Measurements from ENCODE around the gene NUTF2.
"Not testable (repeated sequence)": the region's sequence is repeated elsewhere in the genome, so short reads cannot be mapped to it uniquely, and the experiment has no call there.

NUTF2 gene

DNA sequence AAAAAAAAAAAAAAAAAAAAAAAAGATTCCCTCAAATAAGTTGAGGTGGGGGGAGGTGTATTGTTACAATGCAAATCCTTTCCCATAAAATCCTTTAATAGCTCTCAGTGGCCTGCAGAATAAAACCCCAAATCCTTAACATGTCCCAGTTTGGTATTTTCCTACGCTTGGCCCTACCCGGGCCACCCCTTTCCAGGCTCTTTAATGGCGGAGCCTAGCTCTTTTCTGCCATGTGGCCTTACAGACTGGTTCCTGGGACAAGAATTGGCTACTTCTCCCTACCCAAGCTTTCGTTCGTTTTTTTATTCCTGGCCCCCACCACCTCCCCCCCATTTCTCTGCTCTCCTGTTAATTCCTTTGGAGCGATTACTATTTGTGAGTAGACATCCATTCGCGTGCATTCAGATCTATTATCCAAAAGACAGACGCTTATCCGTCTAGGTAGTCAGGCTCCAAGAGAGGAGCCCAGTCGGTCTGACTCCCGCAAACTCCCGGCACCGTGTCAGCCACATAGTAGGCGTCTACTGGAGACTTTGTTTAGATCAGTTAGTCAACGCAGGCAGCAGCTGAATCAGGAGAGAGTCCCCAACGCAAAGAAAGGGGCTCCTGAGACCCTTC lies 5.4 kb upstream of the NUTF2 start:
- DNase-seq: no peak

DNA sequence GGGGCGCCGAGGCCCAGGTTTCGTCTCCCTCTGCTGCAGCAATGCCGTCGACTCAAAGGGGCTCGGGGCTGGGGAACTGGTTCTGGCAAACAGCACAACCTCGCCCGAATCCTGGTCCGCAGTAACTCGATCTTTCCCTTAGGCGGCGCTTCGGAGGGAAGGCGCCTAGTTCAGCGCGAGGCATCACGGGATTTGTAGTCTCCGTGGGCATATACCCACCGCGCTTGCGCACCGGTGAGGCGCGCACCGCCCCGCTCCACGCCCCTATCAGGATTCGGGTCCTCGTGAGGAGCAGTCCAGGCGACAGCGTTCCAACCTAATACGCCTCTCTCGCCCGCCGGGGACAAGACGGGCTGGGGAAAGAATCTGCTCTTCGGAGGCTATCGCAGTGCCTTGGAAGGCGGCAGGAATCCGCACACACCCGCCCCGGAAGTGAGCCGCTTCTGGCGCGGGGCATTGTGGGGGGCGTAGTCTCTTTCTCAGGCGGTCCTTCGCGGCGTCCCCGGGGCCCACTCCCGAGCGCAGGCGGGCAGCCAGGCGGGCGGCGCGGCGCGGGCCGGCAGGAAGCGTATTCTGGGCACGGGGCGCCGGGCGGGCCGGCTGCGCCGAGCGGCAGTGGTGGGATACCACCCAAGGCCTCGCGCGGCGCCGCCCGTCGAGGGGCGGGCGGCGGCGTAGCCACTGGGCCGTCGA lies 4.8 kb upstream of the NUTF2 start, which contains the start of gene THAP11:
THAP11 (plus strand) TSS at position 505 of the 693 bp plus-strand sequence. CDS start 235 bp downstream, outside the sequence.
- peak; percentile 72 for DNase-seq

DNA sequence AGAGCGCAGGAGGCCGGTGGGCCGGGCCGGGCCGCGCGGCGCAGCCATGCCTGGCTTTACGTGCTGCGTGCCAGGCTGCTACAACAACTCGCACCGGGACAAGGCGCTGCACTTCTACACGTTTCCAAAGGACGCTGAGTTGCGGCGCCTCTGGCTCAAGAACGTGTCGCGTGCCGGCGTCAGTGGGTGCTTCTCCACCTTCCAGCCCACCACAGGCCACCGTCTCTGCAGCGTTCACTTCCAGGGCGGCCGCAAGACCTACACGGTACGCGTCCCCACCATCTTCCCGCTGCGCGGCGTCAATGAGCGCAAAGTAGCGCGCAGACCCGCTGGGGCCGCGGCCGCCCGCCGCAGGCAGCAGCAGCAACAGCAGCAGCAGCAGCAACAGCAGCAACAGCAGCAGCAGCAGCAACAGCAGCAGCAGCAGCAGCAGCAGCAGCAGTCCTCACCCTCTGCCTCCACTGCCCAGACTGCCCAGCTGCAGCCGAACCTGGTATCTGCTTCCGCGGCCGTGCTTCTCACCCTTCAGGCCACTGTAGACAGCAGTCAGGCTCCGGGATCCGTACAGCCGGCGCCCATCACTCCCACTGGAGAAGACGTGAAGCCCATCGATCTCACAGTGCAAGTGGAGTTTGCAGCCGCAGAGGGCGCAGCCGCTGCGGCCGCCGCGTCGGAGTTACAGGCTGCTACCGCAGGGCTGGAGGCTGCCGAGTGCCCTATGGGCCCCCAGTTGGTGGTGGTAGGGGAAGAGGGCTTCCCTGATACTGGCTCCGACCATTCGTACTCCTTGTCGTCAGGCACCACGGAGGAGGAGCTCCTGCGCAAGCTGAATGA lies 4.0 kb upstream of the NUTF2 start:
- DNase-seq: peak; percentile 21

DNA sequence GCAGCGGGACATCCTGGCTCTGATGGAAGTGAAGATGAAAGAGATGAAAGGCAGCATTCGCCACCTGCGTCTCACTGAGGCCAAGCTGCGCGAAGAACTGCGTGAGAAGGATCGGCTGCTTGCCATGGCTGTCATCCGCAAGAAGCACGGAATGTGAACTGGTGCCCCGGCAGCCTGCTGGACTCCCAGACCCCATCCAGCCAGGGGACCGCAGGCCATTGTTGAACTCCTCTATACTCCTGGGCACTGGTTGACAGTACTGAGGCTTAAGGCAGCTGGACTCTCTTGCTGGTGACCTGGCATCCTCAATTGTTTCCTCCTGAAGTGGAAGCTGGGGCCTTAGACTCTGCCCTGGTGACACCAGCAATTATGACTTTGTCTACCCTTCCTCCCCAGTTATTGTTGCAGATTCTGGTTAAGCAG lies 3.4 kb upstream of the NUTF2 start:
- no peak for DNase-seq

DNA sequence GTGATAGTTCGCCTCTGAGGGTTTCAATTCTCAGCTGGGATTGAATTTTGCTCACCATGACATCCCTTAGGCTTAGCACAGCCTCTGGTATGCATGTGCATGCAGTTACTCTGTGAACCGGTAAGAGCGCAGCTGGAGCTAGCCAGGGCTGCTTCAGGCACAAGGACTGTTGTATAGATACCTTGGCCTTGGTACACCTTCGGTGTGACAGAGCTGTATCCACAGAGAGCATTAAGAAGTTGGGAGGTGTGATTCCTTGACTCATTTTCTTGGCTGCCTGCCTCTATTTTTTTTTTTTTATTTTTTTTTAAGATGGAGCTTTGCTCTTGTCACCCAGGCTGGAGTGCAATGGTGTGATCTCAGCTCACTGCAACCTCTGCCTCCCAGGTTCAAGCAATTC lies 2.2 kb upstream of the NUTF2 start:
- DNase-seq: no peak

DNA sequence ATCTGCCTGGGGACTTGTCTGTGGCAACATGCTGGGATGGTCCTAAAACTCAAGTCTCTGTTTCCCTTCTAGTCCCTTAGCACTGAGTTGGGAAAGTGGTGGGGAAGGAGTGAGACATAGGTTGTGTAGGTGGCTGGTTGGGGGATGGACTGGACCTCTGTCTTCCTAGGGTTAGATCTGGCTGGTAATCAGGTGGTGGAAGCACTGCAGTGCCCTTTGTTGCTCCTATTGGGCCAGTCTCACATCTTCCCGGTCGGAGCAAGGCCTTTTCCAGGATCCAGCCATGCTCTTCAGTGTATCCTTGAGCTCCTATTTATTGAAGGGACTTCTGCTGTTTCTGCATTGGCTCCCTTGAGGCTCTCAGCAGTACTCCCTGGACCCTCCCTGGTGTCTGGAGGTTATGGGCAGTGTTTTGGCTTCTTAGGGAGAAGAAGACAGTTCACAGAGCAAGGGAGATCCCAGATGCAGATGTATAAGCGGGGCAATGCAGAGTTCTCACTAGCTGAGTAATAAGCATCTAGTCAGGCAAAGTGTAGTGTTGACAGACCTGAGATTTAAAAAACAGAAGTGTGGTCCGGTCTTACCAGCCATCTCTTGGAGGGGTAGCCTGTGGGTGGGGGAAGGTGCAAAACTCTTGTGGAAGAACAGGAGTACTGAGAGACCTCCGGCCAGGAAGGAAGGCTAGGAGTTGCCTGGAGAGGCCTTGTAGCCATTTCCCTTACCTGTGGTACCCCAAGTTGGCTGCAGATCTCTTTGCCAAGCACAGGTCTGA lies 1.3 kb upstream of the NUTF2 start:
- no peak for DNase-seq

DNA sequence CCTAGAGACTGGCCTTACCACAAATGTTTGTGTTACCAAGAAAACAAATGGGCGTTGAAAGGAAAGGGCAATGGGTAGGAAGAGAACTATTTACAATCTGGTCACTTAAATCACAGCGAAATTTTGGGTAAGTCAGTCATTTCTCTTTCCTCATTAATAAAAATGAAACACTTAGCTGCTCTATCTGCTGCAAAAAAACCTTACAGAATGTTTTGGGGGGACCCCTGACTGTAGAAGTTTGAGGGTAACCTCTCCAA lies 742 bp upstream of the NUTF2 start:
- DNase-seq: no peak

DNA sequence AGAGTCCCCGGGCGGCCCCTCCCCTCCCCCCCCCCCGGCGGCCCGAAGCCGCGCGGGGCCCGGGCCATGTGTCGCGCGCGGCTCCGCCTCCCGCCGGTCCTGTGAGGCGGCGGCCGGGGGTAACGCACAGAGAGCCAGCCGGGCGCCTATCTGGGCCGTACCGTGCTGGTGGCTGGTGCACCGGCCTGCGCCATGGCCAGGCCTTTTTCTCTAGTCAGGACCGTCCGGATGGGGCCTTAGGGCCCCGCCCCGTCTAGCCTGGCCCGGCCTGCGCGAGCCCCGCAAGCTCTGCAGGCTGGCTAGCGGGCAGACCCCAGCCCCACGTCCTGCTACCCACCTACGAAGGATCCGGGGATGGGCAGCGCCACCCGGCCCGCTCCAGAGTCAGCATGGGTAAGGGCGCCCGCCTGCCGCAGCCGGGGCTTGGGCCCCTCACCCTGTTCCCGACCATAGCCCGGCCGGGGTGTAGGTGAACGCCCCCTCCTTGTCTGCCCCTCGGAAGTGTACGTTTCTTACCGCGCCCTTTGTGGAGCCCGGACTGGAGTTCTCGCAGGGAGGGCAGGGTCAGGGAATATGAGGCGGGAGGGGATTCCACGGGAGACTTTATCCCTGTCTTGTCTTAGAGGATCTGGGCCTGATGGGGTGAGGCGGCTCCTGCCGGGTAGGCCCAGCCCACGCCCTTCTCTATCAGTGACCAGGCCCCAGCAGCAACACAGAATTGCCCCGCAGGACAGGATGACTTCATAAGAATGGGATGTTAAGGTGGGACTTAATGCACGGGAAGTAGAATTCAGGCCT lies 530 bp downstream of the NUTF2 start, which contains the start of gene CENPT:
CENPT (minus strand) TSS at position 630 of the 798 bp plus-strand sequence. CDS start 13,834 bp downstream, outside the sequence.
- DNase-seq: no peak

DNA sequence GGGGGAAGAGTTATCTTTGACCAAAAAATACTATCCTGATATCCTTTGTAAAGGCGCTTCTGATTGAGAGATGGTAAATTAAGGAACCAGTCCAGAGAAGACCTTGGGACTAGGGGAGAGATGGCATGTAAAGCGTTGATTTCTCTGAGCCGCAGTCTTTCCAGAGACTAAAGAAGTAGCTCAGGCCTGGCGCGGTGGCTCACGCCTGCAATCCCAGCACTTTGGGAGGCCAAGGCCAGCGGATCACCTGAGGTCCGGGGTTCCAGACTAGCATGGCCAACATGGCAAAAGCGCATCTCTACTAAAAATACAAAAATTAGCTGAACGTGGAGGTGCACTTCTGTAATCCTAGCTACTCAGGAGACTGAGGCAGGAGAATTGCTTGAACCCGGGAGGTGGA lies 1.4 kb downstream of the NUTF2 start:
- DNase-seq: no peak

DNA sequence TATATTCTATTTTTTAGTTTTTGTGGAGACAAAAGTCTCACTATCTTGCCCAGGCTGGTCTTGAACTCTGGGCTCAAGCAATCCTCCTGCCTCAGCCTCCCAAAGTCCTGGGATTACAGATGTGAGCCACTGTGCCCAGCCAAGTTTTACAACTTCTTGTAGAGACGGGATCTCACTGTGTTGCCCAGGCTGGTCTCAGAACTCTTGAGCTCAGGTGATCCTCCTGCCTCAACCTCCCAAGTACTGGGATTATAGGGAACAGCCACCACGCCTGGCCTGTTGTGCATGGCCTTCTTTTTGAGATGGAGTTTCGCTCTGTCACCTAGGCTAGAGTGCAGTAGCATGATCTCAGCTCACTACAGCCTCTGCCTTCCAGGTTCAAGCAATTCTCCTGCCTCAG lies 6.9 kb downstream of the NUTF2 start:
- DNase-seq: no peak

DNA sequence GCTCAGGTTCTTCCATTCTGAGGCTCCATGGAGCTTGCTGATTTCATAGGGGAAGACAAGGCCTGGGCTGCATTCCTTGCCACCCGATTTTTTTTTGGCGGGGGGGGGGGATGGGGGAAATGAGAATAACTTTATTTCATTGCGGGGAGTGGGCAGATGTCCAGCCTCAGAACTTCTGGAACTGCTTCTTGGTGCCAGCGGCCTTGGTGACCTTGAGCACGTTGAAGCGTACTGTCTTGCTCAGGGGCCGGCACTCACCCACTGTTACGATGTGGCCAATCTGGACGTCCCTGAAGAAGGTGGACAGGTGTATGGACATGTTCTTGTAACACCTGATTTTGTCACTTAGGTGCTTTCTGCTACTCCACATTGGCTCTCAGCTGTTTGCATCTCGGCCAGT lies 9.1 kb downstream of the NUTF2 start:
- no peak for DNase-seq

DNA sequence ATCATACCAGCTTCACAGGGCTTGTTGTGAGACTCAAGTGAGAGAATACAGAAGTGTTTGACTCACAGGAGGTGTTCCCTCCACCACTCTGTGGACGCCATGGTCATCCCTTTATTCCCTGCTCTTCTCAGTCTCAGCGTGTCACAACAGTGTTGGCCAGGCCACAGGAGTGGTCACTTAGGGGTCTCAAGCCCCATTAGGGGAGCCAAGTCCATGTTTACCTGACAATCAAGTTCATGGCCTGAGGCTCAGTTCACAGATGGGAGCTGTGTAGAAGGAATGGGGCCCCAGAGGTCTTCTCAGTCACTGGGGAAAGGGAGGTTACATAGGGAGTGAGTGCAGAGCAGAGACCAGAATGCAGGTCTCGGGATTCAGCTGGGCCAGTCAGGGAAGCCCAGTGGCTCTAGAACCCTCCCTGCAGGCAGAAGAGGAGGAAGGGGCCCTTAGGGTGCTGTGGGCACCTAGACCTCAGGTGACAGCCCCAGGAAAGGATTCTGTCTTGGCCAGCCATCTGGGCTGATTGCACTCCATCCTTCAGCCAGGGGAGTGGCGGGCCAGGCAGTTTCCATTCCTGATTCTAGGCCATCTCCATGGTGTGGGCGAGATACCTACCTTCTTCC lies 10.3 kb downstream of the NUTF2 start:
- DNase-seq: no peak

DNA sequence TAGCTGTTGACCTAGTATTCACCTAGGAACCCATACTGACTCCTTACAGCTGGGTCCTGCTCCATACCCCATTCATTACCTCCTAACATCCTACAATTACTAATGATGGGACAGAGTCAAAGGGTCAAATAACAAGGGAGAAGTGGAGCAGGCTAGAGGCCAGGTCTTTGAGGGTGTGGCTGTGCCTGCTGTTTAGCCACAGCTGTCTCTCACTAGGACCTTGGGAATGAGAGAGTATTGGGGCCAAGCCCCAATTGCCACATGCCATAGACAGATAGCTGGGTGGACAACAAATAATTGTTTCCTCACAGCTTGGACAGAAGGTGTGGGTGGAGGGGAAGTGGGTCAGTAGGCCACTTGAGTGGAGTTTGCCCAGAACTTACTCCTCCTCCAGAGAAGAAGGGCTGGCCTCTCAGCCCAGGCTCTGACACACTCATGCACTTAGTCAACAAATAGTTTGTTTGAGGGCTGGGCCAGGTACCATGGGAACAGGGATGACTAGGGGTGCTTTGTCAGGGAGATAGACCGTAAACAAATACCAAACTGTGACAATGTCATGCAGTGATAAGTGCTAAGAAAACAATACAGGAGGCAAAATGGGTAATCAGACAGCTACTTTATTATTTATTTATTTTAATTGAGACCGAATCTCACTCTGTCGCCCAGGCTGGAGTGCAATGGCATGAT lies 11.0 kb downstream of the NUTF2 start:
- DNase-seq: peak; percentile 34

DNA sequence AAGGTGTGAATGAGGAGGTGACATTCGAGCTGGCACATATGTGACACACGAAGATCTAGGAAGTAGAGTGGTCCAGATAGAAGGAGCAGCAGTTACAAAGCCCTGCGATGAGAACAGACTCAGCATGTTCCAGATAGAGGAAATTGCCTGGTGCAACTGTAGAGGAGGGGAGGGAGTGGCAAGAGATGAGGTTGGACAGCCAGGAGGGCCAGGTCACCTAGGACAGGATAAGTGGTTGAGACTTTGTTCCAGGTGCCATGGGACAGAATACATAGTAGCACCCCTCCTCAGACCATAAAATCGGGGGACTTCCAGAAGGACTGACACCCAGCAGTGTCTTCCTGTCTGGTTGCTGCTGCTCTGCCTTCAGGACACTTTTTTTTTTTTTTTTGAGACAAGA lies 11.8 kb downstream of the NUTF2 start:
- no peak for DNase-seq

DNA sequence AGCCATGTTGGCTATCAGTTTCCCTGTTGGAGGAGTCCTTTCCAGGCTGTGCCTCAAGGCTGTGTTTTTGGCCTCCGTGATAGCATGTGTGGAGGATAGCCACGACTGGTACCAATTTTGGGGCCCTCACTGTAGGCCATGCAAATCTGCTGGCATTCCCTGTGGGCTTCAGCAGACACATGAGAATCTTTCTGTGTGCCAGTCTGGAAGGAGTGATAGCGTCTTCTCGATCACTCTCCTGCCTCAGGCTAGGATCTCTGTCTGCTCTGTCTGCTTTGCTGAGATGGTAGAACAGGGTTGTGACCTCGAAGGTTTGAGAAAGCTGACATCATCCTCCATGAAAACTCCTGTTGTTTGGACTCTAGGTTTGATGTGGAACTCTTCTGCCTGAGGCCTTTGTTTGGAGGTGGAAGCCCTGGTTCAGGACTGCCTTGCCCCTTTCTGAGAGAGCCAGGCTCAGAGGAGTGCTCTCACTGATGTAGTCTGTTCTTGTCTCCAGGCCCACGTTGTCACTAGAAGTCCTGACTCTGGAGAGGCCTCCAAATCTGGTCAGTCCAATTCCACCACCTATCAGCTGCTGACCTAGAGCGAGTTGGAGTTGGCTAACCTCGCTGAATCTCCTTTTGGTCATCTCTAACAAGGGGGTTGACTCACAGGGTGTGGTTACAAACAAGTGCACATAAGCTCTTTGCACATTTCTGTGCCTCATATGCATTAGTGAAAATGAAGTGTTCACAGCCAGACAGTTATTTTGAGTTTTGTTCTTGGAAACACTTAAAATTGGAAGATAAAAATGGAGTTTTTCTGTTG lies 14.1 kb downstream of the NUTF2 start:
- DNase-seq: no peak

DNA sequence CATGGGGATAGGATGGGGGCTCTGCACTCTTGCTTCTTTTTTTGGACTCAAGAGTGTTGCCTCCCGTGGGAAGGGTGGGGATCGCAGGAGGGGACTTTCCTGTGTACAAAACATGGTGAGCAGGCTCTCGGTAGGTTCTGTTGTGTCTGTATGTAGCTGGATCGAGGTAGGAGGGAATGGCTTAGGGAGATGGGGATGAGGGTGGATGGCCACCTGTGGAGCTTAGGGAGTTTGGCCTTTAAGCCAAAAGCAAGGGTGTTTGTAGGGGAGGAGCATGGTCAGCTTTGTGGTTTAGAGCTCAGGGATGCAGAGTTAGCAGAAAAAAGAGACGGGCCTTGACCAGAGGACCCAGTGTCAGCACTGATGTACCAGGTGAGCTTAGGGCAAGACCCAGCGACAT lies 15.1 kb downstream of the NUTF2 start:
- no peak for DNase-seq

DNA sequence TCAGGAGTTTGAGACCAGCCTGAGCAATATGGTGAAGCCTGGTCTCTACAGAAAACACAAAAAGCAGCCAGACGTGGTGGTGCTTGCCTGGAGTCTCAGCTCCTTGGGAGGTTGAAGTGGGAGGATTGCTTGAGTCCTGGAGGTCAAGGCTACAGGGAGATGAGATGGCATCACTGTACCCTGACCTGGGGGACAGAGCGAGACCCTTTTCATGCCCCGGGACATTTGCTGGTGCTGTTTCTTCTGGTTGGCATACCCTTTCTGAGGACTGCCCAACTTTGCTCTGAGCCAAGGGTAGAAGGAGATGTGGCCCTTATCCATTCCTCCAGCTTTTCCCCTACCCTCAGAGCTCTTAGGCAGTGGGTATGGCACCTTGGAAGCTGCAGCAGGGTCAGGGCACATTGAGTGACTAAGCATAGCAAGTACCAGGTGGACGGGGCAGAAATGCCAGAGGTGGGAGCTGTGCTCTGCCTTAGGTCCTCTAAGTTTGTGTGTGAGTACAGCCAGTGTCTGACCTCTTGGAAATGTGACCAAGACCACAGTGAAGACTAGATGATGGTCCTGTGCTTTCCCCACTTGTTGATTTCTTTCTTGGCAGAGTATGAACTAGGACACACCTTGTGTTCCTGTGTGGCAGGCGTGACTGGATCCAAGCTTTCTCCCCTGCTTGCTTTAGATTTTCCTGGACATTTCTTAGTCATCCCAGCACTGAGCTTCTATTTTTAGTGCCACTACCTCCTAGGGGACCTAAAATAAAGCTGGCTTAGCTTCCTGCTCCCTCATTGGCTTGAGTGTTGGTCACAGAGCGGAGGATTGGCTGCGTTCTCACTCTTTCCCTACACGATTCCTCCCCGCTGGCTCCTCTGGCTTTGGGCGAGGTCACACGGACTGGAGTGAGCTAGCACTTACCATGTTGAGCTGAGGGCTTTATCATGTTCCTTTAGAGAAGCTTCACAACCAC lies 16.2 kb downstream of the NUTF2 start:
- no peak for DNase-seq

DNA sequence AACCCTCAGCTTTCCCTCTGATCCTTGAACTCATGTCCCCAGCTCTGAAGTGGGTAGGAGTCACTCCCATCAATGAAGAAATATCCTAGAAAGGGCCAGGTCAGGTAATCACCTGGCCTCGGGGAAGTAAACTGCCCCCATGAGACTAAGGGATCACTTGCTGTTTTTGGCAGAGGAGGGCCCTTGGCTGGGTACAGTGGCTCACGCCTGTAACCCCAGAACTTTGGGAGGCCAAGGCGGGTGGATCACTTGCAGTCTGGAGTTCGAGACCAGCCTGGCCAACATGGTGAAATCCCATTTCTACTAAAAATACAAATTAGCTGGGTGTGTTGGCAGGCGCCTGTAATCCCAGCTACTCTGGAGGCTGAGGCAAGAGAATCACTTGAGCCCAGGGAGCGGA lies 17.3 kb downstream of the NUTF2 start:
- not testable (repeated sequence) for DNase-seq

DNA sequence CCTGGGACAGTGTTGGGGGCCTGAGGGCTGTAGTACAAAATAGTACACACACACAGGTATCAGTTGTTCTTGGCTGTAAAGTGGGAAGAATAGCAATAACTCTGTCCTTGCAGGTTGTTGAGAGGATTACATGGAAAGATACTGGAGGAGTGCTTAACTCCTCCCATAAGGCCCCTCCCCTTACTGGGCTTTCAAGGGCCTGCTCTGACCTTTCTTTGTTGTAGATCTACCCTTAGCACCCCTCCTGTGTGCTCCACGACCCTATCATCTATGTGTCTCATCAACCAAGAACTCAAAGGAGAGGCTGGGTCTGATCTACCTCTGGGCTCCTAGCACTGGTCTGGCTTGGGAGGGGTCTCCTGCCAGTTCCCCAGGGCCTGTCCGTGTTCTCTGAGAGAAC lies 17.9 kb downstream of the NUTF2 start:
- no peak for DNase-seq
